ENCODE results near the gene ZNF793. TPM values are rescaled to one million over a fixed set of nuclear protein-coding genes. Genes with fewer than 3 reads are reported as not detected.
A peak's percentile ranks its signal among the peaks of the same experiment; 100 is the strongest.

The ZNF793 gene
- polyA plus RNA-seq (2012; ENCODE audit: insufficient read depth, insufficient read length) = not detected

DNA sequence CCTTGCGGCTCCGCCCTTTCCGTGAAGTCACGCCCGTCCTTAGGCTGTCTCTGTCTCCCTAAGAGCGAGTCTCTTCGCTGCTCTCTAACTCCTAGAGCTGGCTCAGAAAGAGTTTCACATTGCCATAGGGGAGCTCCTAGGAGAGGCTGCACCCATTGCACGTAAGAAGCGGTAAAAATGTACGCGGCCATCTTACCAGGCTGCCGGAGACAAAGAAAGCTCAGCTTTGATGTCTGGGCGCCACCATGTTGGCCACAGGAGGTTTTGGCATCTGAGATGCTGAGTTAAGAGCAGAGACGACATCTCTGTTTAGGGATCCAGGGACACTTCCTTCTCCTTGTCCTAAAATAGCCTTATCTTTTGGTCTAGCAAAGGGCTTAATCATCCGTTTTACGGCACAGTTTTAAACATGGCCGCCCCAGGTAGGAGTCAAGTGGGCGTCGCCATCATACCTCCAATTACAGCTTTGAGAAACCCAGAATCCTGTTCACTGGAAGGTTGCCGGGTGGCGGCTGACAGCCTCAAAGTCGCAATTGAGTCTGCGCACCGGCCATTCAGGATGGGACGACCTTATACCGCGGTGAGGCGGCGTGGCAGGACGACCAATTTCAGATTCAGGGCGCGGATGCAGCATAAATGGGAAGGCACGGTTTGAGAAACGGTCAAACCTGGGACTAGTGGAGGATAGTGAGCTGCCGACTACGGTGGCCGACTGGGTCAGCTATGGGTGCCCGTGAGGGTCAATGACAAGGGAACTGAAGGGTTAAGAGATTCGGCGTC is at the start of gene ZNF793:
TSS of gene ZNF793 (plus strand) at position 553 of the 780 bp plus-strand sequence. CDS start 16,501 bp downstream, outside the sequence.
- no peak within 1 kb of the TSS for H3K4me3 ChIP-seq (ENCODE audit: low read length)
- DNase-seq (ENCODE audit: low read depth, low spot score) = no peak

DNA sequence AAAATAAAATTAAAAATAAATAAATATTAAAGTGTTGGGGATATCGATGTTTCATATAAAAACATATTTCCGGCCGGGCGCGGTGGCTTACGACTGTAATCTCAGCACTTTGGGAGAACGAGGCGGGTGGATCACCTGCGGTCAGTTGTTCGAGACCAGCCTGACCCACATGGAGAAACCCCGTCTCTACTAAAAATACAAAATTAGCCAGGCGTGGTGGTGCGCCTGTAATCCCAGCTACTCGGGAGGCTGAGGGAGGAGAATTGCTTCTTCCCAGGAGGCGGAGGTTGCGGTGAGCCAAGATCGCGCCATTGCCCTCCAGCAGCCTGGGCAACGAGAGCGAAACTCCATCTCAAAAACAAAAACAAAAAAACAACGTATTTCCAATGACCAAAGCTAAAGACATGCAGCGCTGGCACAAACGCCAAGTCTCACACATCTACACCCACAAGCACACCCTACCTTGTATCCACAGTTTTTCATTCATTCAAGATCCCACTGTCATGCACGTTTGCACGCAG is 40.4 kb upstream of the ZNF793 start:
- H3K4me3 ChIP-seq (ENCODE audit: low read length) = peak overlapping the region; percentile 81
- DNase-seq (ENCODE audit: low read depth, low spot score) = no peak

DNA sequence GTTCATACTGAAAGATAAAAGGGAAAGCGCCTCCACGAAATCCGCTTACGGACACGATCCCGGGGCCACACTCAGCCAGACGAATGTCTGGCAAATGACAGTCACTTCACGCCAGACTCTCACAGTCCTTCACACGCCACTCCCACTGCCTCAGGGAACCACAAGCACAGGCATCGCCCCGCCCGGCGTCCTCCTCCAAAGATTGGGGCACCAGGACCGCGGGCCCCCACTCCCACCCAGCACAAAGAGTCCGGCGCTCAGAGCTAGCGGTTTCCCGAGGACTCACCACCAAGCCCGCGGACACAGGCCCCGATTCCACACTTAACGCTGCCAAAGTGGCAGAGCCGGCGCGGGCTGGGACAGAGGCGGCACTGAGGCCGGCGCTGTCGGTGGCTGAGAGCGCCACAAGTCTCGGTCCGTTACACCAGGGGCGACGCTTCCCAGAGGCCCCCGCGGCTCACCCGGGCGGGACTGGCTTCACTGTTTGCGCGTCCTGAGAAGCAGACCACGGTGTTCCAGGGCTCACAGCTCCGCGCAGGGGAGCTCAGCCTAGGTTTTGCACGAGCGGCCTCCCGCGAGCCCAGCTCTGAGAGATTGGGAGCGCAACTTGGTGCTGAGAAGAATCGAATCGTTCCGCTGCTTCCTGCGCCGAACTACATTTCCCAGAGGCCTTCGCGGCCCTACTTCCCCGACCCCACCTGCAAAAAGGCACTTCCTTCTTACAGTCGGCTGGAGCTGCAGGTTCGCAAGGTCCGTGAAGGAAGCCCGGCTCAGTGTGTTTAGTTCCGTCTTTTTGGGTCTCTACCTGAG is 39.7 kb upstream of the ZNF793 start, which contains the start of gene ZNF569:
TSS of gene ZNF569 (minus strand) at position 647 of the 810 bp plus-strand sequence. CDS start 22,523 bp downstream, outside the sequence.
- peak; percentile 95 for DNase-seq (ENCODE audit: low read depth, low spot score)
- H3K4me3 ChIP-seq (ENCODE audit: low read length) = peak within 1 kb of the TSS; percentile 81

DNA sequence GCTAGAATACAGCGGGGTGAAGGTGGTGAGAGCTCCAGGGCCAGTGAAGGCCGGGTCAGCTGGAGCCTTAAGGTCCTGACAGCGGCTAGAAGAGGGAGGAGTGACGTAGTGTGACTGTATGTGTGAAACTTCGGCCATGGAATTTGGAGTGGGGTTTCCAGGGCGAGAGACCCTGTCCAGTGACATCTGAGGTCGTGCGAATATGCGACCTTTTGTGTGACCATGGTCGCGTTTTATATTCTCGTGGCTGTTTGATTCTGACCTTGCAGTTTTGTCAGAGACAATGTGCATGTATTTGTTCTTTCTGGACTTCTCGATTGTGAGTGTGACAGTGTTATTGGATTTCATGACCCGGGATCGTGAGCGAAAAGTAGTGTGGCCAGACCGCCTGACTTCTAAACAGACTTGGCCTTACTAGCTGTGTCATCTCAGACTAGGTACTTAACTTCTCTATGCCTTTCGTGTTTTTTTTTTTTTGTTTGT is 39.1 kb upstream of the ZNF793 start:
- DNase-seq (ENCODE audit: low read depth, low spot score) = no peak
- H3K4me3 ChIP-seq (ENCODE audit: low read length) = peak overlapping the region; percentile 81

DNA sequence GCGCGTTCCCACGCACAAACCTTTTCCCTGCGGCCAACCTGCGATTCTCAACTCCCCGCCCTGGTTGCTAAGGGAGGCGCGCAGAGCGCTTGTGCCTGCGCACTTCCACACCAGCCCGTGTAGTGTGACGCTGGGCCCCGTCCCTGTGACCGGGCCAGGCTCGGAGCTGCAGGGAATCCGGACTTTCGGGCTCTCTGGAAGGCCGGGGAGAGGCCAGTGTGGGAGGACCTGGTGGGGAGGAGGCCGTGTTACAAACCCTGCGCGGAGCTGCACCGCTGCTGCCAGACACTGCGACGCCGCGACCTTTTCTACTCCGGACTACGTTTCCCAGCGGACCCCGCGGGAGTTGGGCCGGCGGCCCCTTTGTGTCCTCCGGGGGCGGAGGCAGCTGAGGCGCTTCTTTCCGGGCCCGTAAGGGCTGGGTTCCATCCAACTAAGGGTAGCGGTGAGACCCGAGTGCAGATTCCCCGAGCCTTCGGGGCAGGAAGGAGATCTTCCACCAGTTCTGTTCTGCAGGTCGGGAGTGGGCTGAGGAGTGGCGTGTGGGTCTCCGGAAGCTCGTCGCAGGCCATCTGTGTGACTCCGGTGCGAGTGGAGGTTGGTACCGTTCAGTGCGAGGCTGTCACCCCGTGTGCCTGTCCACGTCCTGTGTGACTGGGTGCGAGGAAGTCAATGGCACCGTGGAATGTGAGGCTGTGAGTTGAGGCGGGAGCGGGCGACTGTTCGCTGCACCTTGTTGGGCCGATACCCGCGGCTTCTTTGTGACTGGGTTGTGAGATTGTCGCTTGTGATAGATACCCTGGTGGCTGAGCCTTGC is 37.6 kb upstream of the ZNF793 start, which contains the start of gene ZNF570:
TSS of gene ZNF570 (plus strand) at position 396 of the 817 bp plus-strand sequence. CDS start 999 bp downstream, outside the sequence.
- DNase-seq (ENCODE audit: low read depth, low spot score) = peak; percentile 89
- H3K4me3 ChIP-seq (ENCODE audit: low read length) = peak within 1 kb of the TSS; percentile 78

DNA sequence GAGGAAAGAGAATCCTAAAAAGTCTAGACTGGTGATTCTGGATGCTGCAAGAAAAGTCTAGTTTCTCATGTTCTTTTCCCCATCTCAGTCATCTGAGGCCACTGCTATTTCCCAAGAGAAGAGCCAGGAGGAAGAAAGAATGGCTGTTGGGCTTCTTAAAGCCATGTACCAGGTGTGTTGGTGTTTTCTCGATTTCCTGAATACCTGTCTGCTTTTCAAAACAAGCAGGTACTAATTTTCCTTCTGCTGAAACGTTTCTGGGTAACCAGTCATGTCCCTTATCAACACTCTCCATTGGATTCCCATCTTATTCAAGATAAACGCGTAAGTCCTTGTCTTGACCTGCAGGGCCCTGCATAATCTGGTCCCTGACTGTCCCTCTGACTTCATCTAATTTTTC is 36.5 kb upstream of the ZNF793 start:
- H3K4me3 ChIP-seq (ENCODE audit: low read length) = peak overlapping the region; percentile 78
- no peak for DNase-seq (ENCODE audit: low read depth, low spot score)

DNA sequence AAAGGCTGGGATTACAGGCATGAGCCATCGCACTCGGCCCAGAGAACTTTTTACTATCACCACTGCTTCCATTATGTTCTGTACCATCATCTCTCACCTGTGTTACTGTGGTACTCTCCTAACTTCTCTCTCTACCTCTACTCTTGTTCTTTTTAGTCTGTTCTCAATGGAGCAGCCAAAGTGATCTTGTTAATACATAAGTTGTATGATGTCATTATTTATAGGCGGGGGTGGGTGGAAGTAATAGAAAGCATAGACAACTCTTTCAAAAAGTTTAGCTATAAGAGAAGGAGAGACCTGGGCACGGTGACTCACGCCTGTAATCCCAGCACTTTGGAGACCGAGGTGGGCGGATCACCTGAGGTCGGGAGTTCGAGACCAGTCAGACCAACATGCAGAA is 34.6 kb upstream of the ZNF793 start:
- no peak for DNase-seq (ENCODE audit: low read depth, low spot score)
- no peak overlapping the region for H3K4me3 ChIP-seq (ENCODE audit: low read length)

DNA sequence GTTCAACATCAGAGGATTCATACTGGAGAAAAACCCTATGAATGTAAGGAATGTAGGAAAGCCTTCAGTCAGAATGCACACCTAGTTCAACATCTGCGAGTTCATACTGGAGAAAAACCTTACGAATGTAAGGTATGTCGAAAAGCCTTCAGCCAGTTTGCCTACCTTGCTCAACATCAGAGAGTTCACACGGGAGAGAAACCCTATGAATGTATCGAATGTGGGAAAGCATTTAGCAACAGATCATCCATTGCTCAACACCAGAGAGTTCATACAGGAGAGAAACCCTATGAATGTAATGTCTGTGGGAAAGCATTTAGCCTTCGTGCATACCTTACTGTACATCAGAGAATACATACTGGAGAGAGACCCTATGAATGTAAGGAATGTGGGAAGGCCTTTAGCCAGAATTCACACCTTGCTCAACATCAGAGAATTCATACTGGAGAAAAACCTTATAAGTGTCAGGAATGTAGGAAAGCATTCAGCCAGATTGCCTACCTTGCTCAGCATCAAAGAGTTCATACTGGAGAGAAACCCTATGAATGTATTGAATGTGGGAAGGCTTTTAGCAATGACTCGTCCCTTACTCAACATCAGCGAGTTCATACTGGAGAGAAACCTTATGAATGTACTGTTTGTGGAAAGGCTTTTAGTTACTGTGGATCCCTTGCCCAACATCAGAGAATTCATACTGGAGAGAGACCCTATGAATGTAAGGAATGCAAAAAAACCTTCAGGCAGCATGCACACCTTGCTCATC is 22.2 kb upstream of the ZNF793 start:
- no peak for DNase-seq (ENCODE audit: low read depth, low spot score)
- H3K4me3 ChIP-seq (ENCODE audit: low read length) = no peak overlapping the region

DNA sequence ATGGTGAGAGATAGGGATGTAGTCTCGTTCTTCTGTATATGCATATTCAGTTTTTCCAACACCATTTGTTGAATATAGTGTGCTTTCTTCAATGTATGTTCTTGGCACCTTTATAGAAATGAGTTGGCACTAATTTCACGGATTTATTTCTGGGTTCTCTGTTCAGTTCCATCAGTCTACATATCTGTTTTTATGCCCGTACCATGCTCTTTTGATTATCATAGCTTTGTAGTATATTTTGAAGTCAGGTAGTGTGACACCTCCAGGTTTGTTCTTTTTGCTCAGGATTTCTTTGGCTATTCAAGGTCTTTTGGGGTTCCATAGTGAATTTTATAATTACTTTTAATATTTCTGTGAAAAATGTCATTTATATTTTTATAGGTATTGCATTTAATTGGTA is 14.5 kb upstream of the ZNF793 start:
- no peak for DNase-seq (ENCODE audit: low read depth, low spot score)
- no peak overlapping the region for H3K4me3 ChIP-seq (ENCODE audit: low read length)

DNA sequence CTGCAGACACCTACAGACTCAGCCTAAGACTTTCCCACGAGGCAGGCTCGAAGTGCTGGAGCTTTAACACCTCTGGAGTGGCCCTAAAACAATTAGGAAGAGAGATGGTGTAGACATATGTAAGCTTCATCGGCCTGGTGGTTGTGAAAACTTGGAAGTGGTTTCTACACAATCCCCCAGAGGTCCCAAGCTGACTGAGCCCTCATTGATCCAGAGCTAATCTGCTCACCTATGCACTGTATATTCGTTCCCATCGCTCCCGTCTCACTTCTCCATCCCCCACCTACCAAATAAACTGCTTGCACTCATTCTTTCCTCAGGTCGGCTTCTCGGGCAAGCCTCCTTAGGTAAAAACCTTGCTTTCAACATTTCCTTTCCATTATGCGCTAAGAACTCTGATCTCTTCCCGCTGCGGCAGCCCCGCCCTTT is 767 bp upstream of the ZNF793 start:
- no peak overlapping the region for H3K4me3 ChIP-seq (ENCODE audit: low read length)
- DNase-seq (ENCODE audit: low read depth, low spot score) = no peak

DNA sequence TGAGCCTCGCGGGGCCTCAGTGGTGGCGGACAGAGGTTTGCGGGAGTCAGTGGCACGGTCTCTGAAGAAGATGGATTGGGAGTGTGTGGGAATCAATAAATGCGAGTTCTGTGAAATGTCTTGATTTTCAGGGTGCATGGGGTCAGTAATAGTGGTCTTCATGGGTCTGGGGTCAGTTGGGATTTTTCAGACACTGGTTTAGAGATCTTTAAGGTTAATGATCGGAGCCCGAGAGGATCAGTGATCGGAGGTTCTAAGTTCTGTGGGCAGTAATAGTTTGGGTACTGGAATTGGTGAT is 377 bp downstream of the ZNF793 start:
- DNase-seq (ENCODE audit: low read depth, low spot score) = no peak
- H3K4me3 ChIP-seq (ENCODE audit: low read length) = no peak overlapping the region

DNA sequence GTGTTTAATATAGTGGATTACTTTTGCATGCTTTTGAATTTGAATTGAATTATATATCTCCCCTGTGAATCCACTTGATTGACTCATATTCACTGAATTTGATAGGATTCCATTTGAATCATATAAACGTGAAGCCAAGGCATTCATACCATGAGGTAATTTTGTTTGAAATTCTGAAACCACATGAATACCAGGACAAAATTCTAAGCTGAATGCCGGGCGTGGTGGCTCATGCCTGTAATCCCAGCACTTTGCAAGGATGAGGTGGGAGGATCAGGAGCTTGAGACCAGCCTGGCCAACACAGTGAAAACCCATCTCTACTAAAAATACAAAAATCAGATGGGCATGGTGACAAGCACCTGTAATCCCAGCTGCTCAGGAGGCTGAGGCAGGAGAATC is 4.4 kb downstream of the ZNF793 start:
- H3K4me3 ChIP-seq (ENCODE audit: low read length) = no peak overlapping the region

DNA sequence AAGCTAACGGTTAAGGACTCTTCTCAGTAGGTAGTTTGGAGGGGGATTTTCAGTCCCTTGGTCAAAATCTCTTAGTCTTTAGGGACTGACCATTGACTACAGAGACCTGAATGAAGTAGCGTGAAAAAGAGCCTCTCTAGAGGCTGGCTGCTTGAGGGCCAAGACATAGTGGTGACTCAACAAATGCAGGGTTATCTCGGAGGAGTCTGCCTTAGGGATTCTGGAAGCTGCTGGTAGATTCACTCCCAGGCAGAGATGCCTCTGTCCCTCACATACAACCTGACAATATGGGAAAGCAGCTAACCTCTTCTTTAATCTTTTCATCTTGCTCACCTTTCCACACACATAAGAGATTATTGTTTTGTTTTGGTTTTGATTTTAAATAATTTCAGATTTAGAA is 5.1 kb downstream of the ZNF793 start:
- no peak for DNase-seq (ENCODE audit: low read depth, low spot score)

More for the DNA sequence above, 4.4 kb downstream of the ZNF793 start:
- DNase-seq (ENCODE audit: low read depth, low spot score) = no peak

DNA sequence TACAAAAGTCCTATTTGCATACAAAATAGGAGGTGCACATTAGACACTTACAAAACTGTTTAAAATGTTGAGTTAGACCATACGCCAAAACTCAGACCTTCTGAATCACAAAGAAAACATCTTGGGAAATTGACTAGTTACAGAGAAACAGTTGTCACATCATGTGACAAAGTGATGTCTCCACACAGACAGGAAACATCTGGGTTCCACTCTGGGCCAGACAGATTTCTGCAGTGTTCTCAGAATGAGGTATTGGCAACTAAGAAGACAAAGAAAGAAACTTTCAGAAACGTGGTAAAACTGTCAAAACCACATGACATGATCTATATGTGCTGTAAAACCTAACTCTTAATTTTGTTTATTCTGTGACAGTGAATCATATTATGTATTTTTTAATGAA is 6.7 kb downstream of the ZNF793 start:
- H3K4me3 ChIP-seq (ENCODE audit: low read length) = no peak overlapping the region
- DNase-seq (ENCODE audit: low read depth, low spot score) = peak; percentile 4

More for the DNA sequence above, 5.1 kb downstream of the ZNF793 start:
- H3K4me3 ChIP-seq (ENCODE audit: low read length) = no peak overlapping the region

DNA sequence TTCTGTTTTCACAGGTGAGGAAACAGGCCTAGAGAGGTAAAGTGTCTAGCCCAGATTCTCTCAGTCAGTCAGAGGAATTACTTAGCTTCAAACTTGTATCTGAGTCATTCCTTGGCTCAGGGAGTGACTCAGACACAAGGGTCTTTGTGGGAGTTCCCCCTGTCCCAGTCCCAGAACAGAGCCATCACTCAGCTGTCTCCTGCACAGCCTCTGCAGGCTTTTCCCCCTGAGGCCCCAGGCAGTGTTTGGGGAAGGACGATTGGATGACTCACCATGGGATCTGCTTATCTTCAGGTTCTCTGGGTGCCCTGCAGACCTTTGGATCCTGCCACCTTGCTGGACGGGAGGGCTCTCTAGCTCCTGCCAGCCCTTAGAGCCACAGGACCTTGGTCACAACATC is 13.2 kb downstream of the ZNF793 start:
- DNase-seq (ENCODE audit: low read depth, low spot score) = no peak
- no peak overlapping the region for H3K4me3 ChIP-seq (ENCODE audit: low read length)

DNA sequence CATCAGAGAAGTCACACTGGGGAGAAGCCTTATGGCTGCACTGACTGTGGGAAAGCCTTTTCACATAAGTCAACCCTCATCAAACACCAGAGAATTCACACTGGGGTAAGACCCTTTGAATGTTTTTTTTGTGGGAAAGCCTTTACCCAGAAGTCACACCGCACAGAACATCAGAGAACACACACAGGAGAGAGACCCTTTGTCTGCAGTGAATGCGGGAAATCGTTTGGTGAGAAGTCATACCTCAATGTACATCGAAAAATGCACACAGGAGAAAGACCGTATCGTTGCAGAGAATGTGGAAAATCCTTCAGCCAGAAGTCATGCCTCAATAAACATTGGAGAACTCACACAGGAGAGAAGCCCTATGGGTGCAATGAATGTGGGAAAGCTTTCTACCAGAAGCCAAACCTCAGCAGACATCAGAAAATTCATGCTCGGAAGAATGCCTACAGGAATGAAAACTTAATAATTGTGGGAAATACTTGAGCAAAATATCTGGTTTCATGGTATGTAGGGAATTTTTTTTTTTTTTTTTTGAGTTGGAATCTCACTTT is 30.7 kb downstream of the ZNF793 start:
- no peak overlapping the region for H3K4me3 ChIP-seq (ENCODE audit: low read length)
- DNase-seq (ENCODE audit: low read depth, low spot score) = no peak

DNA sequence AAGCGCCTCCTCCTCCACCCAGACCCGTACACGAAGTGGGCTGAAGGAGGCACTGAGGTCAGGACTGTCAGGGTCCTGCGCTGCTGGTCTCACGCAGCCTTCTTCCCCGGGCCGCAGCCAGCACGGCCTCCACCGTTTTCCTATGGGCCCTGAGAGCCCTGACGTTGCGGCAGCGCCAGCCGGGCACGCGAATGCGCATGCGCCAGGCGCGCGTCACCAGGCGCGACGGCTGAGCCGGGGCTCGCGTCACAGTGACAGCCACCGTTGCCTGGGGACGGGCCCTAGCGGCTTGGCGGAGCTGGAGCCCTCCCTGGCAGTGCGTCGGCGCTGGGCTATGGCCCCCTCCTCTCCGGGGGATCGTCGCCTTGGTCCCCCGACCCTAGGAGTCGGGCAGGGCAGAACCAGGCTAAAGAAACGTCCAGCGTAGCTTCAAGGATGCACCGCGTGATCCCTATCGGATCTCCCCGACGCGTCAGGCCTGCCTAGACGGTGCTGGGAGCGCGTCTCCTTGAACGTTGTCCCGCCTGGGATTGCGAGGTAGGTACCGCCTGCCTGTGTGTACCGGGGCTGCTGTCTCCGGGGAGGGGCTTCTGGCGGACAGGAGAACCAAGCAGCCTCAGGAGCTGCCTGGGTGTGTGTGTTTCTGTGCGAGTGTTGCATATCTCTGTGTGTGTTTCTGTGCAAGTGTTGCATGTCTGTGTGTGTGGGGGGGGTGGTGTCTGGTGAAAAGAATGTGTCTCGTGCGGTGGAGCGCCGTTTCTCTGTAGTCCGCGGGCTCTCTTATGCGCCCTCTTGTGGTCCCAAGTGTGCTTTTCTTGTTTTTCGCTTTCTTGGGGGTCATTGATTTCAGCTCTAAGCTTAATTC is 44.6 kb downstream of the ZNF793 start:
- H3K4me3 ChIP-seq (ENCODE audit: low read length) = no peak overlapping the region
- DNase-seq (ENCODE audit: low read depth, low spot score) = no peak

Data from Jurkat, Clone E6-1 (cell line).